ENCODE data around the gene CHI3L1.

DNA sequence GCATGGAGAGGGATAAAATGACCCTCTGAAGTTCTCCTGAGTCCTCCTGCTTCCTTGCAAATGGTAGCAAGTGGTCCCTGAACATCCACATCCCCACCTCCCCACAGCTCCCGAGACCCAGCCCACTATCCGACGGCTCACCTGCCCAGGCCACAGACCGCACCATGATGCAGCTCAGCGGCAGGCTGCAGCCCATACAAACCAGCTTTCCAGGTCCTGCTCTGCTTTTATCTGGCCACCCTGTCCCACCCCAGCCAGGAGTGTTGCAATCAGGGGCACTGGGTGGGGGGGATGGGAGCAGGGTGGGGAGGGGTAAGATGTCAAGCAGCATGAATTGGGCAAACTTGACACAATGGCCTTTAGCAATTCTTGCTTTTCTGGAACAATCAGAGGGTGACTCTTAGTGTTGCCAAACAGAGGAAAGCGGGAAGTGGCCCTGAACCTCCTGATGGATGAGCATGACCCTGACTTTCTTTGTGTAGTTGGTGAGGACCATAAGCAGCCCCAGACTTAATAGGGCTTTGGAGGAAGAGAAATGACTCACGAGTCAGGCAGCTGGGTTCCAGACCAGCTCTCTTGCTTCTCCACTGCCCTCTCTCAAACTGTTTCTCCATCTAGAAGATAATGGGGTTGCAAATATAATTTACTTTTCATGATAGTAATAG is 43.1 kb upstream of the CHI3L1 start, which contains the start of gene CHIT1:
- TF ChIP-seq, protein P1, sequence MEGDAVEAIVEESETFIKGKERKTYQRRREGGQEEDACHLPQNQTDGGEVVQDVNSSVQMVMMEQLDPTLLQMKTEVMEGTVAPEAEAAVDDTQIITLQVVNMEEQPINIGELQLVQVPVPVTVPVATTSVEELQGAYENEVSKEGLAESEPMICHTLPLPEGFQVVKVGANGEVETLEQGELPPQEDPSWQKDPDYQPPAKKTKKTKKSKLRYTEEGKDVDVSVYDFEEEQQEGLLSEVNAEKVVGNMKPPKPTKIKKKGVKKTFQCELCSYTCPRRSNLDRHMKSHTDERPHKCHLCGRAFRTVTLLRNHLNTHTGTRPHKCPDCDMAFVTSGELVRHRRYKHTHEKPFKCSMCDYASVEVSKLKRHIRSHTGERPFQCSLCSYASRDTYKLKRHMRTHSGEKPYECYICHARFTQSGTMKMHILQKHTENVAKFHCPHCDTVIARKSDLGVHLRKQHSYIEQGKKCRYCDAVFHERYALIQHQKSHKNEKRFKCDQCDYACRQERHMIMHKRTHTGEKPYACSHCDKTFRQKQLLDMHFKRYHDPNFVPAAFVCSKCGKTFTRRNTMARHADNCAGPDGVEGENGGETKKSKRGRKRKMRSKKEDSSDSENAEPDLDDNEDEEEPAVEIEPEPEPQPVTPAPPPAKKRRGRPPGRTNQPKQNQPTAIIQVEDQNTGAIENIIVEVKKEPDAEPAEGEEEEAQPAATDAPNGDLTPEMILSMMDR (IDR thresholded peaks at IDR 0.05; ENCODE audit: poor library complexity): no peak
- TF ChIP-seq EZH2phosphoT487 (IDR thresholded peaks at IDR 0.05; ENCODE audit: low read depth, severe bottlenecking, unreplicated experiment) (no peak), EZH2 (IDR thresholded peaks at IDR 0.05; ENCODE audit: borderline replicate concordance) (no peak)
